ENCODE data around the gene DEXI. TPM values are rescaled to one million over a fixed set of nuclear protein-coding genes. Genes with fewer than 3 reads are reported as not detected.

Gene DEXI
- total RNA-seq, 2 experiments from 2014 or later: 24.8 to 25.3 TPM

DNA sequence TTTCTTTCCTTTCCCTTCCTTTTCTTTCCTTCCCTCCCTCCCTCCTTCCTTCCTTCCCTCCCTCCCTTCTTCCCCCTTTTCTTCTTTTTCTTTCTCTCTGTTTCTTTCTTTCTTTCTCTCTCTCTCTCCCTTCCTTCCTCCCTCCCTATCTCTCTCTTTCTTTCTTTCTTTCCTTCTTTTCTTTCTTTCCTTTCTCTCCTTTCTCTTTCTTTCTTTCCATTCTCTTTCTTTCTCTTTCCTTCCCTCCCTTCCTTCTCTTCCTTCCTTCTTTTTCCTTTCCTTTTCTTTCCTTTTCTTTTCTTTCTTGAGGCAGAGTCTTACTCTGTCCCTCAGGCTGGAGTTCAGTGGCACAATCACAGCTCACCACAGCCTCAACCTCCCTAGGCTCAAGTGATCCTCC is 31.0 kb downstream of the DEXI start:
- no peaks in the 10 kb centered on the region for H3K27me3 Mint-ChIP-seq
- no peaks in the 10 kb centered on the region for H3K36me3 Mint-ChIP-seq (ENCODE audit: low read depth)
- H3K4me1 Mint-ChIP-seq (ENCODE audit: low read depth): peaks cover 7% of the 10 kb centered on the region
- TF ChIP-seq, protein P1, sequence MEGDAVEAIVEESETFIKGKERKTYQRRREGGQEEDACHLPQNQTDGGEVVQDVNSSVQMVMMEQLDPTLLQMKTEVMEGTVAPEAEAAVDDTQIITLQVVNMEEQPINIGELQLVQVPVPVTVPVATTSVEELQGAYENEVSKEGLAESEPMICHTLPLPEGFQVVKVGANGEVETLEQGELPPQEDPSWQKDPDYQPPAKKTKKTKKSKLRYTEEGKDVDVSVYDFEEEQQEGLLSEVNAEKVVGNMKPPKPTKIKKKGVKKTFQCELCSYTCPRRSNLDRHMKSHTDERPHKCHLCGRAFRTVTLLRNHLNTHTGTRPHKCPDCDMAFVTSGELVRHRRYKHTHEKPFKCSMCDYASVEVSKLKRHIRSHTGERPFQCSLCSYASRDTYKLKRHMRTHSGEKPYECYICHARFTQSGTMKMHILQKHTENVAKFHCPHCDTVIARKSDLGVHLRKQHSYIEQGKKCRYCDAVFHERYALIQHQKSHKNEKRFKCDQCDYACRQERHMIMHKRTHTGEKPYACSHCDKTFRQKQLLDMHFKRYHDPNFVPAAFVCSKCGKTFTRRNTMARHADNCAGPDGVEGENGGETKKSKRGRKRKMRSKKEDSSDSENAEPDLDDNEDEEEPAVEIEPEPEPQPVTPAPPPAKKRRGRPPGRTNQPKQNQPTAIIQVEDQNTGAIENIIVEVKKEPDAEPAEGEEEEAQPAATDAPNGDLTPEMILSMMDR (IDR thresholded peaks at IDR 0.05): no peak
- no peak for DNase-seq
- no peak overlapping the region for H3K4me3 Mint-ChIP-seq
- H3K9me3 Mint-ChIP-seq: no peaks in the 10 kb centered on the region
- no peak for ATAC-seq
- intact Hi-C loops (cut with micrococcal nuclease): loop anchor here (10.0 kb wide), 1 partner anchor 96 kb away; the partner anchor contains the start of gene TVP23A
- ChIA-PET CTCF (interaction anchor here (1.1 kb wide), 1 partner anchor 11 kb away, joined by 4 read pairs; no protein-coding TSS in a partner anchor), POLR2A (no interaction called here)
- no peak overlapping the region for H3K27ac Mint-ChIP-seq

DNA sequence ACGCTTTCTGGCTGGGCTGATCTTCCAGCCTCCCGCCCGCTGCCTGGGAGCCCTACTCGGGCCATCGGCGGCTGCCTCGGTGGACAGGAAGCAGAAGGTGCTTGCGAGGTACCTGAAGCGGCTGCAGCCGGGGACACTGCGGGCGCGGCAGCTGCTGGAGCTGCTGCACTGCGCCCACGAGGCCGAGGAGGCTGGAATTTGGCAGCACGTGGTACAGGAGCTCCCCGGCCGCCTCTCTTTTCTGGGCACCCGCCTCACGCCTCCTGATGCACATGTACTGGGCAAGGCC is 34.6 kb downstream of the DEXI start:
- Mint-ChIP-seq H3K27me3 (no peaks in the 10 kb centered on the region), H3K27ac (no peak overlapping the region), H3K4me3 (no peak overlapping the region), H3K9me3 (peaks cover 7% of the 10 kb centered on the region), H3K36me3 (ENCODE audit: low read depth) (peaks cover 2% of the 10 kb centered on the region), H3K4me1 (ENCODE audit: low read depth) (no peaks in the 10 kb centered on the region)
- DNase-seq: no peak
- ChIA-PET CTCF (interaction anchor here (1.3 kb wide), 1 partner anchor 12 kb away, joined by 5 read pairs; no protein-coding TSS in a partner anchor), POLR2A (no interaction called here)
- intact Hi-C loops (cut with micrococcal nuclease): no loop called here
- no peak for ATAC-seq
- TF ChIP-seq, protein P1 (IDR thresholded peaks at IDR 0.05): no peak

DNA sequence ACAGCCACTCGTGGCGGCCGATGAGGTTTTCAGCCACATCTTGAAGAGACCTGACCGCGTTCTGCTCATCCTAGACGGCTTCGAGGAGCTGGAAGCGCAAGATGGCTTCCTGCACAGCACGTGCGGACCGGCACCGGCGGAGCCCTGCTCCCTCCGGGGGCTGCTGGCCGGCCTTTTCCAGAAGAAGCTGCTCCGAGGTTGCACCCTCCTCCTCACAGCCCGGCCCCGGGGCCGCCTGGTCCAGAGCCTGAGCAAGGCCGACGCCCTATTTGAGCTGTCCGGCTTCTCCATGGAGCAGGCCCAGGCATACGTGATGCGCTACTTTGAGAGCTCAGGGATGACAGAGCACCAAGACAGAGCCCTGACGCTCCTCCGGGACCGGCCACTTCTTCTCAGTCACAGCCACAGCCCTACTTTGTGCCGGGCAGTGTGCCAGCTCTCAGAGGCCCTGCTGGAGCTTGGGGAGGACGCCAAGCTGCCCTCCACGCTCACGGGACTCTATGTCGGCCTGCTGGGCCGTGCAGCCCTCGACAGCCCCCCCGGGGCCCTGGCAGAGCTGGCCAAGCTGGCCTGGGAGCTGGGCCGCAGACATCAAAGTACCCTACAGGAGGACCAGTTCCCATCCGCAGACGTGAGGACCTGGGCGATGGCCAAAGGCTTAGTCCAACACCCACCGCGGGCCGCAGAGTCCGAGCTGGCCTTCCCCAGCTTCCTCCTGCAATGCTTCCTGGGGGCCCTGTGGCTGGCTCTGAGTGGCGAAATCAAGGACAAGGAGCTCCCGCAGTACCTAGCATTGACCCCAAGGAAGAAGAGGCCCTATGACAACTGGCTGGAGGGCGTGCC is 35.1 kb downstream of the DEXI start:
- H3K36me3 Mint-ChIP-seq (ENCODE audit: low read depth): peaks cover 2% of the 10 kb centered on the region
- CTCF ChIA-PET: interaction anchor here (1.3 kb wide), 1 partner anchor 12 kb away, joined by 5 read pairs; no protein-coding TSS in a partner anchor

DNA sequence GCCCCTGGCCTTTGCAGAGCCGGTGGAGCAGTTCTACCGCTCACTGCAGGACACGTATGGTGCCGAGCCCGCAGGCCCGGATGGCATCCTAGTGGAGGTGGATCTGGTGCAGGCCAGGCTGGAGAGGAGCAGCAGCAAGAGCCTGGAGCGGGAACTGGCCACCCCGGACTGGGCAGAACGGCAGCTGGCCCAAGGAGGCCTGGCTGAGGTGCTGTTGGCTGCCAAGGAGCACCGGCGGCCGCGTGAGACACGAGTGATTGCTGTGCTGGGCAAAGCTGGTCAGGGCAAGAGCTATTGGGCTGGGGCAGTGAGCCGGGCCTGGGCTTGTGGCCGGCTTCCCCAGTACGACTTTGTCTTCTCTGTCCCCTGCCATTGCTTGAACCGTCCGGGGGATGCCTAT is 35.8 kb downstream of the DEXI start:
- Mint-ChIP-seq H3K4me3 (no peak overlapping the region), H3K9me3 (peaks cover 8% of the 10 kb centered on the region), H3K27ac (no peak overlapping the region), H3K36me3 (ENCODE audit: low read depth) (peaks cover 2% of the 10 kb centered on the region), H3K4me1 (ENCODE audit: low read depth) (no peaks in the 10 kb centered on the region), H3K27me3 (no peaks in the 10 kb centered on the region)
- intact Hi-C loops (cut with micrococcal nuclease): no loop called here
- ChIA-PET POLR2A (no interaction called here), CTCF (no interaction called here)
- no peak for DNase-seq
- TF ChIP-seq, protein P1 (IDR thresholded peaks at IDR 0.05): no peak
- no peak for ATAC-seq

More for the DNA sequence above, 35.1 kb downstream of the DEXI start:
- POLR2A ChIA-PET: no interaction called here
- no peak for DNase-seq
- intact Hi-C loops (cut with micrococcal nuclease): no loop called here
- Mint-ChIP-seq H3K27ac (no peak overlapping the region), H3K9me3 (peaks cover 8% of the 10 kb centered on the region), H3K4me1 (ENCODE audit: low read depth) (no peaks in the 10 kb centered on the region), H3K27me3 (no peaks in the 10 kb centered on the region), H3K4me3 (no peak overlapping the region)
- TF ChIP-seq, protein P1 (IDR thresholded peaks at IDR 0.05): no peak
- ATAC-seq: no peak

DNA sequence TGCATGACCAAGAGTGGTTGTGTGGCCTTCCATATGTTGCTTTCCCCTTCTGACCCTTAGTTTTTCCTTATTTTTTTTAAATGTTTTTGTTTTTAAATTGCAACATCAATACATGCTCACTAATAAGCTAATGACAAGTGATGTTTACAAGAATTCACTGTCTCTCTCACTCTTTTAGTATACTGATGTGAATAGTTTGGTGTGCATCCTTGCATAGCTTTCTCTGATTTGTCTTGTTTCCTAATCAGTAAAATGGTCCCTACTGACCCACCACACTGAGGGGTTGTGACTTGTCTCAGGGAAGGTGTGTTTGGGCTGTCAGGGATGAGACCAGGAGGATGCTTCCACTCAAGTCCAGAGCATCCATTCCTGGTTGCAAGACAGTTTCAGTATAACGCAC is 39.3 kb downstream of the DEXI start:
- Mint-ChIP-seq H3K36me3 (ENCODE audit: low read depth) (peaks cover 2% of the 10 kb centered on the region), H3K9me3 (peaks cover 8% of the 10 kb centered on the region)
- POLR2A ChIA-PET: interaction anchor here (0.9 kb wide), 1 partner anchor 26 kb away, joined by 3 read pairs; the partner anchor contains the start of gene CIITA

More for the DNA sequence above, 39.3 kb downstream of the DEXI start:
- Mint-ChIP-seq H3K27me3 (no peaks in the 10 kb centered on the region), H3K4me3 (no peak overlapping the region), H3K27ac (no peak overlapping the region), H3K4me1 (ENCODE audit: low read depth) (no peaks in the 10 kb centered on the region)
- ATAC-seq (no peak), DNase-seq (no peak)
- CTCF ChIA-PET: interaction anchor here (1.0 to 1.9 kb wide), 2 partner anchors 12 to 15 kb away, joined by 3 to 8 read pairs; no protein-coding TSS in a partner anchor
- TF ChIP-seq, protein P1 (IDR thresholded peaks at IDR 0.05): no peak
- intact Hi-C loops (cut with micrococcal nuclease): no loop called here

All from activated CD8-positive, alpha-beta T cell treated with anti-CD3 and anti-CD28 coated beads for 36 hours (primary cell).